GM21528 (cell line): ENCODE data around the gene ABCB11.
A peak's percentile ranks its signal among the peaks of the same experiment; 100 is the strongest.
"Not testable (repeated sequence)": the region's sequence is repeated elsewhere in the genome, so short reads cannot be mapped to it uniquely, and the experiment has no call there.

ENCODE experiments used
- ATAC-seq: cut with Tn5 transposase; IDR thresholded peaks from one replicate; pipeline ENCODE4 v1.9.1; 2021; ENCODE audit warnings: mild to moderate bottlenecking, moderate library complexity; ENCODE audit not compliant: unreplicated experiment, low FRiP score

ABCB11 gene

GRCh38 chr2:169046440-169047151 is 15.5 kb upstream of the ABCB11 start:
- ATAC-seq = no peak

- ATAC-seq = no peak
Measured at GRCh38 chr2:169042856-169043255, 11.7 kb upstream of the ABCB11 start.

GRCh38 chr2:169041594-169041993 is 10.5 kb upstream of the ABCB11 start:
- no peak for ATAC-seq

GRCh38 chr2:169039702-169040101 is 8.6 kb upstream of the ABCB11 start:
- ATAC-seq = peak; percentile 40

- peak; percentile 62 for ATAC-seq
Measured at GRCh38 chr2:169038338-169038757, 7.2 kb upstream of the ABCB11 start.

GRCh38 chr2:169036736-169037440 is 5.8 kb upstream of the ABCB11 start:
- peak; percentile 64 for ATAC-seq

GRCh38 chr2:169035887-169036286 is 4.8 kb upstream of the ABCB11 start:
- ATAC-seq = no peak

- ATAC-seq = no peak
Measured at GRCh38 chr2:169034984-169035544, 3.9 kb upstream of the ABCB11 start.

GRCh38 chr2:169034256-169034655 is 3.1 kb upstream of the ABCB11 start:
- ATAC-seq = no peak

- no peak for ATAC-seq
Measured at GRCh38 chr2:169029341-169029740, 1.8 kb downstream of the ABCB11 start.

GRCh38 chr2:169027234-169027633 is 3.9 kb downstream of the ABCB11 start:
- ATAC-seq = no peak

- ATAC-seq = no peak
Measured at GRCh38 chr2:169026056-169026455, 5.1 kb downstream of the ABCB11 start.

- no peak for ATAC-seq
Measured at GRCh38 chr2:169023161-169023560, 8.0 kb downstream of the ABCB11 start.

- no peak for ATAC-seq
Measured at GRCh38 chr2:169018390-169018789, 12.7 kb downstream of the ABCB11 start.

GRCh38 chr2:169015943-169016342 is 15.2 kb downstream of the ABCB11 start:
- no peak for ATAC-seq

GRCh38 chr2:169014780-169015179 is 16.3 kb downstream of the ABCB11 start:
- ATAC-seq = no peak

GRCh38 chr2:169013628-169014026 is 17.5 kb downstream of the ABCB11 start:
- ATAC-seq = no peak

GRCh38 chr2:169012812-169013627 is 18.1 kb downstream of the ABCB11 start:
- no peak for ATAC-seq

GRCh38 chr2:169012191-169012792 is 18.8 kb downstream of the ABCB11 start:
- not testable (repeated sequence) for ATAC-seq

GRCh38 chr2:169011698-169012097 is 19.4 kb downstream of the ABCB11 start:
- ATAC-seq = no peak
